PC-9 (cell line): ENCODE data around the gene ZDHHC20.

Experiments used
- EZH2 ChIP-seq: fragments of 200-600 bp; sonication (generic); IDR thresholded peaks from 2 replicates; pipeline ENCODE4 v1.8.0; 2017; ENCODE audit warnings: antibody characterized with exemption, low read depth
- TF ChIP-seq, protein P1 (sequence below): fragments of 200-600 bp; sonication (generic); conservative IDR thresholded peaks from 2 replicates; pipeline ENCODE4 v1.6.1; 2017; ENCODE audit warnings: mixed run types, antibody characterized with exemption, mild to moderate bottlenecking, moderate library complexity

DNA sequence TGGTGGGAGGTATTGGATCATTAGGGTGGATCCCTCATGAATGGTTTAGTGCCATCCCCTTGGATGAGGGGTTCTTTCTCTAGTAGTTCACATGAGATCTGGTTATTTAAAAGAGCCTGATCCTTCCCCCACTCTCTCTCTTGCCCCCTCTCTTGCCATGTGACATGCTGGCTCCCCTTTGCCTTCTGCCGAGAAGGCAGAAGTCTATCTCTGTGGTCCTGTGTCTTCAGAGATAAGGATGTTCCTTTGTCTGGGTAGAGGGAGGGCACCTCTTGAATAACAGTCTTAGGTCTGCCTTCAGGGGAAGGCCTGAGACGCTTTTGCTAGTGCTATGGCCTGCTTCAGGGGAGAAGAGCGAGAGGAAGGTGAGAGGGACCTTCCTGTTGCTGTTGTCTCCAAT is 2.0 kb upstream of the ZDHHC20 start:
- TF ChIP-seq, protein P1, sequence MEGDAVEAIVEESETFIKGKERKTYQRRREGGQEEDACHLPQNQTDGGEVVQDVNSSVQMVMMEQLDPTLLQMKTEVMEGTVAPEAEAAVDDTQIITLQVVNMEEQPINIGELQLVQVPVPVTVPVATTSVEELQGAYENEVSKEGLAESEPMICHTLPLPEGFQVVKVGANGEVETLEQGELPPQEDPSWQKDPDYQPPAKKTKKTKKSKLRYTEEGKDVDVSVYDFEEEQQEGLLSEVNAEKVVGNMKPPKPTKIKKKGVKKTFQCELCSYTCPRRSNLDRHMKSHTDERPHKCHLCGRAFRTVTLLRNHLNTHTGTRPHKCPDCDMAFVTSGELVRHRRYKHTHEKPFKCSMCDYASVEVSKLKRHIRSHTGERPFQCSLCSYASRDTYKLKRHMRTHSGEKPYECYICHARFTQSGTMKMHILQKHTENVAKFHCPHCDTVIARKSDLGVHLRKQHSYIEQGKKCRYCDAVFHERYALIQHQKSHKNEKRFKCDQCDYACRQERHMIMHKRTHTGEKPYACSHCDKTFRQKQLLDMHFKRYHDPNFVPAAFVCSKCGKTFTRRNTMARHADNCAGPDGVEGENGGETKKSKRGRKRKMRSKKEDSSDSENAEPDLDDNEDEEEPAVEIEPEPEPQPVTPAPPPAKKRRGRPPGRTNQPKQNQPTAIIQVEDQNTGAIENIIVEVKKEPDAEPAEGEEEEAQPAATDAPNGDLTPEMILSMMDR = no peak
- no peak for TF ChIP-seq EZH2
